Astrocyte (in vitro differentiated cells and primary cell): ENCODE results near the gene KIF11. TPM values are rescaled to one million over a fixed set of nuclear protein-coding genes. Genes with fewer than 3 reads are reported as not detected.

Experiments
- DNase-seq: peaks from one replicate; pipeline ENCODE4 v3.0.0-alpha.2; 2010; ENCODE audit warnings: low read depth
- FAIRE-seq: peaks from 2 replicates; lab custom pipeline; 2011; peaks lifted over from hg19 to GRCh38; lab: Jason Lieb, UNC
- H2AFZ ChIP-seq: 2 replicates; pipeline ENCODE4 v1.6.0; 2012; ENCODE audit warnings: low read depth, low read length, inconsistent platforms
- H3K27ac ChIP-seq: 2 replicates; pipeline ENCODE4 v1.5.1; 2011; ENCODE audit warnings: low read depth, low read length, inconsistent platforms
- H3K27me3 ChIP-seq: 2 replicates; pipeline ENCODE4 v1.6.0; 2011; ENCODE audit warnings: low read length, inconsistent platforms; ENCODE audit not compliant: insufficient read depth
- H3K36me3 ChIP-seq: 2 replicates; pipeline ENCODE4 v1.5.1; 2011; ENCODE audit warnings: low read length, inconsistent platforms; ENCODE audit not compliant: insufficient read depth
- H3K4me1 ChIP-seq: 2 replicates; pipeline ENCODE4 v1.5.1; 2011; ENCODE audit warnings: low read length, inconsistent platforms; ENCODE audit not compliant: insufficient read depth
- H3K4me2 ChIP-seq: 2 replicates; pipeline ENCODE4 v1.6.0; 2012; ENCODE audit warnings: low read length, inconsistent platforms
- H3K4me3 ChIP-seq: 2 replicates; pipeline ENCODE4 v1.5.1; 2011; ENCODE audit warnings: low read depth, mild to moderate bottlenecking, low read length, inconsistent platforms; ENCODE audit not compliant: insufficient read depth
- H3K79me2 ChIP-seq: 2 replicates; pipeline ENCODE4 v1.6.0; 2012; ENCODE audit warnings: mild to moderate bottlenecking, low read length, inconsistent platforms; ENCODE audit not compliant: insufficient read depth
- H3K9ac ChIP-seq: 2 replicates; pipeline ENCODE4 v1.6.0; 2012; ENCODE audit warnings: mild to moderate bottlenecking, low read length, inconsistent platforms
- H3K9me3 ChIP-seq: 2 replicates; pipeline ENCODE4 v1.5.1; 2012; ENCODE audit warnings: low read depth, mild to moderate bottlenecking, low read length, inconsistent platforms; ENCODE audit not compliant: insufficient read depth
- H4K20me1 ChIP-seq: 2 replicates; pipeline ENCODE4 v1.6.0; 2012; ENCODE audit warnings: low read length, inconsistent platforms; ENCODE audit not compliant: insufficient read depth
- H3K27ac Mint-ChIP-seq: one replicate; pipeline ENCODE4 v1.8.0; 2021; ENCODE audit warnings: mild to moderate bottlenecking, mixed read lengths; ENCODE audit not compliant: unreplicated experiment
- H3K27me3 Mint-ChIP-seq: one replicate; pipeline ENCODE4 v1.8.0; 2021; ENCODE audit warnings: low read depth, mixed read lengths; ENCODE audit not compliant: unreplicated experiment
- H3K36me3 Mint-ChIP-seq: one replicate; pipeline ENCODE4 v1.8.0; 2021; ENCODE audit warnings: low read depth, mixed read lengths; ENCODE audit not compliant: unreplicated experiment
- H3K4me1 Mint-ChIP-seq: one replicate; pipeline ENCODE4 v1.8.0; 2021; ENCODE audit warnings: low read depth, mixed read lengths; ENCODE audit not compliant: unreplicated experiment
- H3K4me3 Mint-ChIP-seq: one replicate; pipeline ENCODE4 v1.8.0; 2021; ENCODE audit warnings: mild to moderate bottlenecking, moderate library complexity, mixed read lengths; ENCODE audit not compliant: unreplicated experiment
- H3K9me3 Mint-ChIP-seq: one replicate; pipeline ENCODE4 v1.8.0; 2021; ENCODE audit warnings: mild to moderate bottlenecking, mixed read lengths; ENCODE audit not compliant: unreplicated experiment
- CTCF ChIP-seq: IDR thresholded peaks from 2 replicates; pipeline ENCODE4 v1.5.1; 2011; ENCODE audit warnings: low read depth, mild to moderate bottlenecking, inconsistent platforms, low read length, moderate library complexity; ENCODE audit not compliant: insufficient read depth
- EZH2 ChIP-seq: IDR thresholded peaks from 2 replicates; pipeline ENCODE4 v1.6.1; 2012; ENCODE audit warnings: mild to moderate bottlenecking, low read length, inconsistent platforms; ENCODE audit not compliant: insufficient read depth
- total RNA-seq: library from RNA; stranded (reverse); gene quantifications from 2 replicates; pipeline ENCODE4 v1.2.1, GENCODE V29; 2021

Gene KIF11
- total RNA-seq, 1 donor from 2014 or later, result 4.7 TPM

- Histone ChIP-seq H3K4me1 (no peaks in the 10 kb centered on the region), H3K9ac (no peak overlapping the region), H2AFZ (no peak overlapping the region), H3K27me3 (no peaks in the 10 kb centered on the region), H3K9me3 (no peaks in the 10 kb centered on the region), H3K4me2 (no peak overlapping the region), H3K4me3 (no peak overlapping the region), H3K36me3 (no peaks in the 10 kb centered on the region), H4K20me1 (peaks cover 43% of the 10 kb centered on the region), H3K27ac (no peak overlapping the region), H3K79me2 (peaks cover 27% of the 10 kb centered on the region)
- Mint-ChIP-seq H3K4me1 (peaks cover 5% of the 10 kb centered on the region), H3K27me3 (no peaks in the 10 kb centered on the region), H3K27ac (no peak overlapping the region), H3K36me3 (peaks cover 2% of the 10 kb centered on the region), H3K9me3 (no peaks in the 10 kb centered on the region), H3K4me3 (no peak overlapping the region)
- DNase-seq, result no peak
- peak; percentile 41 for FAIRE-seq
- no peak for TF ChIP-seq EZH2
- no peak for TF ChIP-seq CTCF
Observed at GRCh38 chr10:92545556-92545955, 47.4 kb upstream of the KIF11 start.

- Histone ChIP-seq H3K9me3 (no peaks in the 10 kb centered on the region), H2AFZ (no peak overlapping the region), H4K20me1 (peaks cover 32% of the 10 kb centered on the region), H3K27me3 (no peaks in the 10 kb centered on the region), H3K4me3 (no peak overlapping the region), H3K4me2 (no peak overlapping the region), H3K4me1 (no peaks in the 10 kb centered on the region), H3K79me2 (peaks cover 27% of the 10 kb centered on the region), H3K36me3 (no peaks in the 10 kb centered on the region), H3K9ac (no peak overlapping the region), H3K27ac (no peak overlapping the region)
- Mint-ChIP-seq H3K27ac (no peak overlapping the region), H3K36me3 (peaks cover 2% of the 10 kb centered on the region), H3K9me3 (no peaks in the 10 kb centered on the region), H3K4me1 (peaks cover 5% of the 10 kb centered on the region), H3K27me3 (no peaks in the 10 kb centered on the region), H3K4me3 (no peak overlapping the region)
- DNase-seq (no peak), FAIRE-seq (no peak)
- TF ChIP-seq EZH2 (no peak), CTCF (no peak)
Observed at GRCh38 chr10:92547676-92548075, 45.3 kb upstream of the KIF11 start.

GRCh38 chr10:92550924-92551323 is 42.0 kb upstream of the KIF11 start:
- no peaks in the 10 kb centered on the region for H3K27me3 ChIP-seq
- H3K4me3 ChIP-seq, result no peak overlapping the region
- H3K9me3 ChIP-seq, result peaks cover 4% of the 10 kb centered on the region
- Mint-ChIP-seq H3K4me1 (no peaks in the 10 kb centered on the region), H3K9me3 (peaks cover 11% of the 10 kb centered on the region), H3K27me3 (no peaks in the 10 kb centered on the region), H3K36me3 (peaks cover 26% of the 10 kb centered on the region), H3K4me3 (no peak overlapping the region), H3K27ac (no peak overlapping the region)
- no peak for TF ChIP-seq EZH2
- TF ChIP-seq CTCF, result no peak
- H3K79me2 ChIP-seq, result peaks cover 21% of the 10 kb centered on the region
- peaks cover 5% of the 10 kb centered on the region for H4K20me1 ChIP-seq
- H3K9ac ChIP-seq, result no peak overlapping the region
- H3K27ac ChIP-seq, result no peak overlapping the region
- no peaks in the 10 kb centered on the region for H3K36me3 ChIP-seq
- DNase-seq (no peak), FAIRE-seq (no peak)
- H2AFZ ChIP-seq, result no peak overlapping the region
- H3K4me1 ChIP-seq, result no peaks in the 10 kb centered on the region
- H3K4me2 ChIP-seq, result no peak overlapping the region
